Uterus (tissue), 2 donors: ENCODE results near the gene LRP2BP.

ENCODE experiments used
- CTCF ChIP-seq, 4 experiments: fragments of 200-600 bp in 2 of 4; fragments of 450-650 bp in 2 of 4; sonication (generic) in 2 of 4; IDR thresholded peaks; one replicate each; pipeline ENCODE4 v1.5.1; 2016 to 2019; ENCODE audit warnings: antibody characterized with exemption in 4 of 4, mild to moderate bottlenecking in 2 of 4, moderate library complexity in 1 of 4
- POLR2A ChIP-seq, 2 donors: fragments of 450-650 bp; IDR thresholded peaks; one replicate each; pipeline ENCODE4 v1.6.1; 2016; ENCODE audit warnings: antibody characterized with exemption in 2 of 2, mild to moderate bottlenecking in 1 of 2, moderate library complexity in 1 of 2

GRCh38 chr4:185358514-185358913 lies 37.2 kb downstream of the LRP2BP start:
- TF ChIP-seq CTCF (IDR thresholded peaks at IDR 0.05), result no peak
- TF ChIP-seq POLR2A (IDR thresholded peaks at IDR 0.05), result no peak
